Measurements from ENCODE around the gene BDKRB2. TPM values are rescaled to one million over a fixed set of nuclear protein-coding genes. Genes with fewer than 3 reads are reported as not detected.
A peak's percentile ranks its signal among the peaks of the same experiment; 100 is the strongest.

The BDKRB2 gene
- total and polyA plus RNA-seq, 2 of the 4 experiments (the other 2 are of a cell fraction), result 60.9 to 73.1 TPM

GRCh38 chr14:96250485-96250884 is 45.8 kb downstream of the BDKRB2 start:
- Histone ChIP-seq H4K20me1 (ENCODE audit: insufficient read depth, low read length) (peaks cover 7% of the 10 kb centered on the region), H3K56ac (ENCODE audit: extremely low read depth, insufficient read depth, low read length) (no peak overlapping the region), H3K79me1 (ENCODE audit: low read depth in 1 of 2, low read length in 2 of 2) (peaks cover 15 to 70% of the 10 kb centered on the region in 2 experiments; a peak in 3 of 4 replicates), H2BK5ac (ENCODE audit: low read depth, low read length, poor library complexity, severe bottlenecking) (peak overlapping the region; percentile 89), H3K18ac (ENCODE audit: low read depth, low read length) (no peak overlapping the region), H2AK5ac (ENCODE audit: low read depth, low read length) (no peak overlapping the region), H3K9me1 (ENCODE audit: insufficient read depth, low read length) (peaks cover 35% of the 10 kb centered on the region), H3K4me1 (ENCODE audit: control insufficient read depth, insufficient read depth, low read length) (peaks cover 46% of the 10 kb centered on the region), H3K4me2 (ENCODE audit: low read depth, low read length) (no peak overlapping the region), H3K4me3 (ENCODE audit: insufficient read depth, low read depth, low read length) (no peak overlapping the region), H3K4ac (ENCODE audit: low read depth, low read length) (peak overlapping the region; percentile 32), H4K5ac (ENCODE audit: low read depth, low read length) (no peak overlapping the region; the same call in 1 of the 2 replicates), H3K36me3 (ENCODE audit: control insufficient read depth, insufficient read depth, low read length) (peaks cover 11% of the 10 kb centered on the region), H3K27ac (ENCODE audit: insufficient read depth, low read length) (peak overlapping the region; percentile 6; the same call in 1 of the 2 replicates), H3K9ac (ENCODE audit: low read depth, low read length) (no peak overlapping the region), H3K27me3 (ENCODE audit: control insufficient read depth, insufficient read depth, low read length) (no peaks in the 10 kb centered on the region), H2BK120ac (ENCODE audit: low read depth, low read length) (peak overlapping the region; percentile 58), H2AK9ac (replicated peaks; ENCODE audit: low read depth, low read length, poor library complexity) (no peak overlapping the region), H2AFZ (replicated peaks; ENCODE audit: low read length, poor library complexity) (no peak overlapping the region), H4K91ac (ENCODE audit: insufficient read depth, low read depth, low read length) (peak overlapping the region; percentile 61), H3K23ac (ENCODE audit: low read depth, low read length) (no peak overlapping the region), H4K8ac (ENCODE audit: low read depth in 2 of 2, low read length in 2 of 2) (peak overlapping the region in 1 of 2 experiments; percentile 2; a peak in 2 of 4 replicates), H3K9me3 (ENCODE audit: control insufficient read depth, insufficient read depth, low read length) (no peaks in the 10 kb centered on the region), H2BK15ac (ENCODE audit: low read depth, low read length) (0 out of 3 replicates have a peak overlapping the region, but pooled peaks have one; percentile 80), H2BK20ac (ENCODE audit: low read depth, low read length) (peak overlapping the region; percentile 23; the same call in 1 of the 2 replicates), H3K14ac (replicated peaks; ENCODE audit: low read depth, low read length) (no peak overlapping the region)
- CTCF ChIA-PET, result interaction anchor here (1.6 kb wide), 1 partner anchor 150 kb away, joined by 4 read pairs; no protein-coding TSS in a partner anchor
- no peak for DNase-seq
- no peak for TF ChIP-seq MXI1 (IDR thresholded peaks at IDR 0.05; ENCODE audit: borderline replicate concordance, low read depth, low read length)
- TF ChIP-seq MAZ (IDR thresholded peaks at IDR 0.05; ENCODE audit: borderline replicate concordance, low read depth, low read length), result no peak
- no peak for TF ChIP-seq CEBPB (IDR thresholded peaks at IDR 0.05; ENCODE audit: low read depth, low read length)
- TF ChIP-seq CHD1 (IDR thresholded peaks at IDR 0.05; ENCODE audit: low read depth, low read length), result no peak
- no peak for TF ChIP-seq RFX5 (IDR thresholded peaks at IDR 0.05; ENCODE audit: low read depth, low read length)
- no peak for TF ChIP-seq CTCF (conservative IDR thresholded peaks at IDR 0.05; ENCODE audit: low read depth, low read length)
- no peak for TF ChIP-seq FOS (IDR thresholded peaks at IDR 0.05; ENCODE audit: low read depth, low read length)
- no TSS peak for BruUV-seq (replicated peaks)
- intact Hi-C loops (cut with micrococcal nuclease) (no loop called here), dilution Hi-C loops (cut with HindIII; ENCODE audit: low sequenced_read_pairs, unreplicated experiment) (no loop called here), in situ Hi-C loops (cut with MboI; ENCODE audit: low sequenced_read_pairs) (loop anchor here (25.0 kb wide), 1 partner anchor 713 kb away; the partner anchor contains the start of gene GLRX5)
- no peak for ATAC-seq (ENCODE audit: low read depth)
- WGBS, 2 experiments (ENCODE audit: extremely low coverage in 2 of 2, insufficient read length in 1 of 2), result no CpG with 5 or more reads among the region's 3 CpGs
- POLR2A ChIA-PET (ENCODE audit: unreplicated experiment), result no interaction called here

Data from IMR-90 (cell line).